HK-2 (cell line): ENCODE measurements around the gene NEK9.
A peak's percentile ranks its signal among the peaks of the same experiment; 100 is the strongest.

Source experiments
- DNase-seq: peaks from one replicate; pipeline ENCODE4 v3.0.0-alpha.2; 2018; ENCODE audit not compliant: unreplicated experiment

NEK9 gene

DNA sequence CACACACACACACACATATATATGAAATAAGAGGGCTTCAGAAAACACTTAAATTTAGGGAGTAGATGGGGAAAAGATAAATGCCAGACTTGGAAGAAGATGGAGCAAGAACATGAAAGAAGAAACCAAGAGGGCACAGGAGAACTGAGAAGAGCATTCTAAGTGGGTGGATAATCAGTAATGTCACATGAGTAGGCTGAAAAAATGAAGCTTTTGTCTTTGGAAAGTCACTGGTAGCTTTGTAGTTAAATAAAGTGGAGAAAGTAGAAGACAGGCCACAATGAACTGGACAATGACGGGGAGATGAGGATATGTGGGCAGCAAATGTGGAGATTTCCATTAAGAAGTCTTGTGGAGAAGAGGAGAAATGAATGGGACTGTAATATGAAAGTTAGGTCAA is 59.6 kb downstream of the NEK9 start:
- DNase-seq = no peak

- no peak for DNase-seq
Observed at GRCh38 chr14:75066691-75067090, 60.2 kb downstream of the NEK9 start.

GRCh38 chr14:75064205-75064567 is 62.7 kb downstream of the NEK9 start:
- DNase-seq = no peak

GRCh38 chr14:75063491-75064204 is 63.2 kb downstream of the NEK9 start, which contains the start of gene ACYP1:
TSS of gene ACYP1 (minus strand) at chr14:75064024. CDS start at chr14:75063553, 471 bp downstream.
- peak; percentile 93 for DNase-seq

- DNase-seq = no peak
Observed at GRCh38 chr14:75063013-75063412, 63.8 kb downstream of the NEK9 start.

DNA sequence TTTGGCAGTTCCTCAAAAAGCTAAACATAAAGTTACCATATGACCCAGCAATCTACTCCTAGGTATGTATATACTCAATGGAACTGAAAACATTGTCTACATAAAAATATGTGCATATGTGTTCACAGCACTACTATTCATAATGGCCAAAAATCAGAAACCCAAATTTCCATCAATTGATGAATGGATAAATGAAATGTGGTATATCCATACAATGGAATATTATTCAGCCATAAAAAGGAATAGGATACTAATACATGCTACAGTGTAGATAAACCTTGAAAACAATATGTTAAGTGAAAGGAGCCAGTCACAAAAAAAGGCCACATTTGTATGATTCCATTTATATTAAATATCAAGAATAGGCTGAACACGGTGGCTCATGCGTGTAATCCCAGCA is 66.4 kb downstream of the NEK9 start:
- no peak for DNase-seq

GRCh38 chr14:75059642-75060041 is 67.2 kb downstream of the NEK9 start:
- no peak for DNase-seq

DNA sequence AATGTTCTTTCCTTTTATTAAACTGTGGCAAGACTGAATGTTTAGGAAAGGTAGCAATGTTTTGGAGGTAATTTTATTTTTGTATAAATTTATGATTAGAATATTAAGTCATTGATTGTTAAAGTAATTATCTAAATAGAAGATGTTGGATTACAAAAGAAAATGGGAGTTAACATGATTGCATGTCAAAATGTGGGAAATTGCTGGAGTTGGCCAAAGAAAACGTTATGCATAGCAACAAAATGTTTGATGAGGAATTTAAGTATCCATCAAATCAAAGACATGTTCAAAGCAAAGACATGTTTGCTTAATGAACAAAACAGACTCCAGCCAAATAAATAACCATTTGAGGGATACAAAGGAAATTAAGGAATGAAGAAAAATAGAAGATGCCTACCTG is 72.4 kb downstream of the NEK9 start:
- no peak for DNase-seq

DNA sequence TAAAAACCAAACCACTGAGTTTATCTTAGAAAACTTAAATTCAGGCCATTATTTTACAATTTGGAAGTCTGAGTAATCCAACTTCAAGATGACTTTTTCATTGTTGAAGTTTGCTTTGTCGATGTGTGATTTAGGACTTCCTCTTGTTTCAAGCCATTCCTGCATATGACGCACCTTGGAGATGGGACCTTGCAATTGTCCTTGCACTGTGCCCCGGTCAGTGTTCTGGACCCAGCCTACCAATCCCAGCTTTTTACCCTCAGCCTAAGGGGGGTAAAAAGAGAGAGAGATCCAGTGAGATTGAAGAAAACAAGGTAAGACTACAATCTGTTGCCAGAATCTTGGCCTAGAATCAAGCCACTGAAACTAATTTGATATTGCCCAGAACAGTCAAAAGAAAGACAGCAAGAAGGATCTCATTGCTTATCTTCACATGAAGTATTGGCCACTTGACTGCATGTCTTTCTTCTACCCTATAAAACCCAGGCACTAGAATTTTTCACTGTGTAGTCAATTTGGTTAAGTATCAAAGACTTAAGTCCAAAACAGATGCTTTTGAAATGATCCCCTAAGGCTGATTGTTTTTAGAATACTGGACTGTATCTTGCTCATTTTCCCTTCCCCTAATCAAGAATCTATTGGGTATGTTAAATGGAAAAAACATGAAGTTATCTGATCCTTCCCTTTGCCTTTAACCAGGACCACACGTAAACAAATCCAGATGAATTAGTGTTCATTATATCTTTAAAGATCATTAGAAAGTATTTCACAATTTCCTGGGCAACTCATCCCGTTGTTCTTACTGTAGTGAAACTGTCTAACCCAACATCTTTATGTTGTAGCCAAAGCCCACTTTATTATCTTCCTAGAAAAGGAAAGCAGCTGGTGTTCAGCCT is 73.2 kb downstream of the NEK9 start:
- DNase-seq = no peak

DNA sequence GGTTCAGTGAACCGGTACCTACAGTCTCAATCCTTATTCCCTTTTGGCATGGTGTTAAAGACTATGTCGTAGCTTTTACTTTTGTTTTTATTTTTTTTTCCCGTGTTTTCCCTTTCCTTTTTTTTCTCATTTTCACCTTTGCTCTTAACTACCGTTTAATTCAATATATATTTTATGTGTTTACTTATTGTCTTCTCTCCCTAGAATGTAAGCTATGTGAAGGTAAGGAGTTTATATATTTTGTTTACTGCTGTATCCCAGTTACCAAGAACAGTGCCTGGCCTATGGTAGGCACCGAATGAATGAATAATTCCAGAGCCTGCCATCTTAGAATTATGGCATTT is 75.3 kb downstream of the NEK9 start:
- DNase-seq = no peak

DNA sequence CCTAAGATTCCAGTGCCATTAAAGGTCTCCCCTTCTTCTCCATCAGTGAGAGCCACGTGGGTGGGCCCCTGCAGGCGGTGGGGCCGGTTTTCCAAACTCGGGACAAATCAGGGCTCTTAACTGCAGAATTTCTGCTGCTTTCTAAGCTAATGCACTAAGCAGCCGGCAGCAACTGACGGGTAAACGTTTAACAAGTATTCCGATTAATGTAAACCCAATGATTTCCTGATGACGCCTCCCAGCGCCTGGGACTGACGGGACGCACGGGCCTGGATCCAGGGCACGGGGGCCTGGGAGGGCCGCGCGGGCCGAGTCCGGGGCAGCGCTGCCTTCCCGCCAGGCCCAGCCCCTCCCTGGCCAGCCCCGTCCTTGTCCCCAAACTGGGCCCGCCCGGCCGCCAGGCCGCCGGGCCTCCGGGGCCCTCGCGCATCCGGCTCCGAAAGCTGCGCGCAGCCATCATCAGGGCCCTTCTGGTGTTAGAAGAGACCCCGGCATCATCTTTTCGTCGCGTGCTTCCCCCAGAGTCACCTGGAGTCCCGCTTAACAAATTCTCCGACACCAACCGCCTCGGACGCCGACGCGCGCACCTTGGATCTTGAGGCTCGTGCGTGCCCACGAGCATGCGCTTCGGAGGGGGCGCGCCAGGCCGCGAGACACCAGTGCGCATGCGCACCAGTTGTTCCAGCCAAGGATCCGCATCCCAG is 75.8 kb downstream of the NEK9 start, which contains the start of gene MLH3:
MLH3 (minus strand) TSS at position 616 of the 704 bp plus-strand sequence. CDS start 1,812 bp downstream, outside the sequence.
- peak; percentile 89 for DNase-seq

GRCh38 chr14:75049731-75050201 is 77.1 kb downstream of the NEK9 start:
- DNase-seq = no peak

DNA sequence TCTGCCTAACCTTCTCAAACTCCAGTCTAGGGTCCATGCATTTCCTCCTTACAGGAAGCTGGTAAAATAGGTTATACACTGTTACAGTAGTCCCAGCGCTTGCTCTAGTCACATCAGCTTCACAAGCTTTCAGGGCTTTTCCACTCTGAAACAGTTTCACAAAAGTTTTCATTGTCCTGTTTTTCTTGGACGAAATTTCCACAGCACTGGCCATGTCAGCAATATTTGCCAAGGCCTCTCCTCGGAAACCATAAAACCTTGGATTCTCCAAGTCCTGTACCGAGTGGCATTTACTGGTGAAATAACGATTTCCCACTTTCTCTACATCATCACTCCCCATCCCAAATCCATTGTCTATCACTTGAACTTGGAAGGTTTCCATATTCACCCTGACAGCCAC is 77.7 kb downstream of the NEK9 start:
- no peak for DNase-seq

GRCh38 chr14:75048101-75048500 is 78.7 kb downstream of the NEK9 start:
- no peak for DNase-seq

DNA sequence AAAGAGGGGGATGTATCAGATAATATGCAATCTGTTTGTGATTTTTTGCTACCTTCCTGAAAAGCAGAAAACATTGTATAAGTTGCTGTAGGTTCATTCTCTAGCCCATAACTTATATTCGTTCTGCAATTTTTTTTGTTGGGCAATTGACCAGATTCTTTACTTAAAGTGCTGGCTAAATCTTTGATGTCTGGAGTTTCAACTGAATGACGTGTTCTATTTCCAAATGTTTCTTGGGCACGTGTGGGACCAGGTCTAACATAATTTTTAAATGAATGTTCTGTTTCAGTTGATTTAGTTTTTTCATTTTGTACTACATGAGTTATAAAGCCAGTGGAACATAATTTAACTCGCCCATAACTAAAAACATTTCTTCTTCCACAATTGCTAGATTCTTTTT is 79.3 kb downstream of the NEK9 start:
- DNase-seq = no peak

GRCh38 chr14:75046899-75047298 is 79.9 kb downstream of the NEK9 start:
- no peak for DNase-seq

GRCh38 chr14:75046275-75046674 is 80.6 kb downstream of the NEK9 start:
- DNase-seq = no peak

DNA sequence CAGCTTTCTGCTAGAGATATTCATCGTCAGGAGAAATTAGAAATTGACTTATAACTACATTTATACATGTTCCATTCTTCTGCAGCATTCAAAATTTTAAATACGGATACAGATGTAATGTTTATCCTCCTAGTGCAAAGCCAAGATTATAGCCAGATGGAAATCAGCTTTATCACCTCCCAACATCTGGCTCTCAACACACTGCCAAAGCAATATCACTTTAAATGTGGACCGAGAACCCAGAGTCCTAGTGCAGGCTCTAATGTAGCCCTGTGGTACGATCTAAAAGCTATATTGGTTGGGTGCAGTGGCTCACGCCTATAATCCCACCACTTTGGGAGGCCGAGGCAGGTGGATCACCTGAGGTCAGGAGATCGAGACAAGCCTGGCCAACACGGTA is 82.1 kb downstream of the NEK9 start:
- DNase-seq = no peak

- DNase-seq = no peak
Observed at GRCh38 chr14:75044322-75044721, 82.5 kb downstream of the NEK9 start.

- DNase-seq = no peak
Observed at GRCh38 chr14:75042035-75042434, 84.8 kb downstream of the NEK9 start.

DNA sequence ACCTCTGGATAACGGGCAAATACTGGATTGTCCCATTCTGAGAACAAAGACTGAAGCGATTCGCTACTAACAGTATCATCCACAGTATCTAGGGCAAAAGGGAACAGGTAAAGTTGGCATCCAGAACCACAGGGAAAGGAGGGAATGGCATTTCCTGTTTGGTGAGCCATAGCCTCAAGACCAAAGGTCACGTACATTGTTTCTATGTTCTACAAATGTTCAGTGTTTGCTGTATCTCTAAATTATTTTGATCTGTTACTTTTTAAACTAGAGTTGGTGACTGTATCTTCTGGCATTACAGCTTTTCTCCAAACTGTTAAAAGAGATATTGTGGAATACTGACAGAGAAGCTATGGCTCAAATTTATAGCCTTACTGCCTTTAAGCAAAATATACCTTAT is 85.2 kb downstream of the NEK9 start:
- no peak for DNase-seq

DNA sequence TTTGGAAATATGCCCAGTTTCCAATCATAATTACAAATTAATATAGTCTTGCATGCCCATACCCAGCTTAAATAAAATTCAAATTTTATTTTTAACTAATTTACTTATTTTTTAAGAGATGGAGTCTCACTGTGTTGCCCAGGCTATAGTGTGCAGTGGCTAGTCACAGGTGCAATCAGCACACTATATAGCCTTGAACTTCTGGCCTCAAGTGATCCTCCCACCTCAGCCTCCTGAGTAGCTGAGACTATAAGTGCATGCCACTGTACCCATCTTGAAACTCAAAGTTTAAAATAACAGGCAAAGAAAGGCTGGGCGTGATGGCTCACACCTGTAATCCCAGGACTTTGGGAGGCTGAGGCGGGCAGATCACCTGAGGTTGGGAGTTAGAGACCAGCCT is 85.9 kb downstream of the NEK9 start:
- no peak for DNase-seq
